PFSK-1 (cell line): Measurements from ENCODE around the gene PTCD1.

Experiments
- POLR2AphosphoS5 ChIP-seq: IDR thresholded peaks from 2 replicates; pipeline ENCODE4 v1.6.1; 2012; ENCODE audit warnings: low read depth, mild to moderate bottlenecking, control low read depth, low read length, moderate library complexity
- REST ChIP-seq, 2 experiments: IDR thresholded peaks; 2 replicates each; pipeline versions ENCODE4 v1.6.1 to v1.8.0; 2011 to 2012; ENCODE audit warnings: low read depth in 2 of 2, low read length in 2 of 2, control low read depth in 1 of 2, inconsistent platforms in 1 of 2, mild to moderate bottlenecking in 1 of 2, moderate library complexity in 1 of 2; ENCODE audit not compliant: insufficient read depth in 1 of 2
- SIN3A ChIP-seq: IDR thresholded peaks from 2 replicates; pipeline ENCODE4 v1.6.1; 2012; ENCODE audit warnings: mild to moderate bottlenecking, low read length, moderate library complexity, borderline replicate concordance; ENCODE audit not compliant: insufficient read depth
- TAF1 ChIP-seq: IDR thresholded peaks from 2 replicates; pipeline ENCODE4 v1.6.1; 2012; ENCODE audit warnings: low read length, control low read depth, borderline replicate concordance; ENCODE audit not compliant: insufficient read depth

DNA sequence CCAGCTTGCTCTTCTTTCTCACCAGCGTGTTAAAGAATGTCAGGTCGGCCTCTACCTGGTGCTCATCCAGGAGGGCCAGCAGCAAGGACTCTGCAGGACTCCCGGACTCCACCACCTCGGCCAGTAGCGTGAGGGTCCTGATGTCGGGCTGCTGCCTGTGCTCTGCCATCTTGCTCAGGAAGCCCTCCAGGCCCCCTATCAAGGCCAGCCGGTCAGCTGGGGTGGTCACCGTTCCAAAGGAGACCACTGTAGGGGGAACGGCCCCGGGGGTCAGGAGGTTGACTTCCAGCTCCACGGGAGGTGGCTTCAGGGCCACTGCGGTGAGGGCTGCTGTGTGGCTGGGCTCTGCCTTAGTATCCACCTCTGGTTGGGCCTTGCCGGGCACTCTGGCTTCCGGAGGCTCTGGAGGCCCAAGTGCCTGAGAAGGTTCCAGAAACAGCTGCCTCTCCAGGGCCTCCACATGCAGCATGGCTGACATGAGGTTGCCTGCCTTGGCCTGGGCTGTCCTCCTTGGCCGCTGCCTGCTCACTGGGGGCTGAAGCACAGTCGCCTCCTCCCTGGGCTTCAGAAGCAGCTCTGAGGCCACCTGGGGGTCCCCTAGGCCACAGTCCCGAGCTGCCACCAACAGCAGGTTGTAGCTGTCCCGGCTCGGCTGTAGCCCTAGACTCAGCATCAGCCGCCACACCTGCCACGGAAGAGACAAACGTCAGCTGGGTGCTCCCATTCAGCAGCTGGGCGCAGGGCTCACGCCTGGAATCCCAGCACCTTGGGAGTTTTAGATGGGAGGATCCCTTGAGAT, 13.5 kb downstream of the PTCD1 start:
- no peak for TF ChIP-seq REST (IDR thresholded peaks at IDR 0.05; ENCODE audit: insufficient read depth in 1 of 2, low read depth in 2 of 2, low read length in 2 of 2)
- TF ChIP-seq TAF1, result no peak
- no peak for TF ChIP-seq POLR2AphosphoS5
- no peak for TF ChIP-seq SIN3A
